ENCODE data around the gene SEPHS1.

Gene SEPHS1

GRCh38 chr10:13365243-13365642 is 17.1 kb upstream of the SEPHS1 start:
- no peak for DNase-seq (ENCODE audit: low read depth)
- H3K4me3 ChIP-seq (ENCODE audit: low read depth, low read length) = no peak overlapping the region
- TF ChIP-seq CTCF (IDR thresholded peaks at IDR 0.05; ENCODE audit: insufficient read depth, low read depth, low read length, missing control alignments) = no peak

DNA sequence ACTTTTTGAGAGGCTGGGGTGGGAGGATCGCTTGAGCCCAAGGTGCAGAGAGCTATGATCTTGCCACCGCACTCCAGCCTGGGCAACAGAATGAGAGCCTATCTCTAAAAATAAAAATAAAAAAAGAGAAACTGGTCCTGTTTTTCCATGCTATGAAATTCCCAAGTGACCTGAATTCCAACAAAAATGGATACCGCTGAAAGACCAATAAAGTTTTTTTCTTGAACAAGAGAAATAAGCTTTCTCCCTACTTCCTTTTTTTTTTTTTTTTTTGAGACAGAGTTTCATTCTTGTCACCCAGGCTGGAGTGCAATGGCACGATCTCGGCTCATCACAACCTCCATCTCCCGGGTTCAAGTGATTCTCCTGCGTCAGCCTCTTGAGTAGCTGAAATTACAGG is 12.5 kb upstream of the SEPHS1 start:
- H3K4me3 ChIP-seq (ENCODE audit: low read depth, low read length) = no peak overlapping the region
- no peak for DNase-seq (ENCODE audit: low read depth)
- no peak for TF ChIP-seq CTCF (IDR thresholded peaks at IDR 0.05; ENCODE audit: insufficient read depth, low read depth, low read length, missing control alignments)

DNA sequence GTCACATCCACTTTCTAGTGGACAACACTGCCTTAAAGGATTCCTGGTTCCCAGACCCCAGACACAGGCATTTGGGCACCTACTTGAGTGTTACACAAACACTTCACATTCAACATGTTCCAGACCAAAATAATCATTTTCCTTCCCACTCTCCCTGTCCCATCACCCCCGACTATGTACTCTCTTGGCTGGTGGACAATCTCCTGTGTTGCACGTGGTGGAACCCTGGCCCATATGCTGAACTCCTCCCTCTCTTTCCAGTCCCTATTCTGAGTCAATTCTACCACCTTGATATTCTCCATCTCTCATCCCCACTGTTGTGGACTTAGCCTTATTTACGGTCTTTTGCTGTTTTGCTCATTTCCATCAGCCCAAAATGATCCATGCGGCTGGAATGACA is 8.3 kb upstream of the SEPHS1 start:
- DNase-seq (ENCODE audit: low read depth) = no peak
- no peak for TF ChIP-seq CTCF (IDR thresholded peaks at IDR 0.05; ENCODE audit: insufficient read depth, low read depth, low read length, missing control alignments)
- H3K4me3 ChIP-seq (ENCODE audit: low read depth, low read length) = no peak overlapping the region

GRCh38 chr10:13354783-13355182 is 6.7 kb upstream of the SEPHS1 start:
- no peak for DNase-seq (ENCODE audit: low read depth)
- H3K4me3 ChIP-seq (ENCODE audit: low read depth, low read length) = no peak overlapping the region
- no peak for TF ChIP-seq CTCF (IDR thresholded peaks at IDR 0.05; ENCODE audit: insufficient read depth, low read depth, low read length, missing control alignments)

DNA sequence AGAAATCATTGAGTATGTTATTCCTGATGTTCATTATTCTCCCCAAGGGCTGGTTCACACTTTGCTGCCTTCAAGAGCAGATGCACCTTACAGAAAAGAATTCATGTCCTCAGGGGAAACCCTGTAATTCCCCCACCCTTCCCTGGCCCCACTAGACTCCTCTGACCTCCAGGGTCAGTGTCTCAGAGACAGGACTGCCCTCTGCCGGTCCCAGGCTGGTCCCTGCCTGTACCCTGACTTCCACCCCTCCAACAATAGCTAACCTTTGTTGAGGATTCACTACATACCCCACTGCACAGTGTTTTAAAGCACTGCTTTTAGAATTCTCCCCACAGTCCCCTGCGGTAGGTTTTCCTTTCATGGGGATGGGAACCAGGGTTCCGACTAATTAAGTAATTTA is 4.4 kb upstream of the SEPHS1 start:
- DNase-seq (ENCODE audit: low read depth) = peak; percentile 62
- TF ChIP-seq CTCF (IDR thresholded peaks at IDR 0.05; ENCODE audit: insufficient read depth, low read depth, low read length, missing control alignments) = peak; percentile 52
- H3K4me3 ChIP-seq (ENCODE audit: low read depth, low read length) = no peak overlapping the region

- no peak for TF ChIP-seq CTCF (IDR thresholded peaks at IDR 0.05; ENCODE audit: insufficient read depth, low read depth, low read length, missing control alignments)
- DNase-seq (ENCODE audit: low read depth) = peak; percentile 75
- no peak overlapping the region for H3K4me3 ChIP-seq (ENCODE audit: low read depth, low read length)
Observed at GRCh38 chr10:13351340-13351915, 3.3 kb upstream of the SEPHS1 start.
